Testis (tissue), 2 donors: ENCODE results near the gene XAB2.

Source experiments
- CTCF ChIP-seq, 3 experiments: fragments of 450-650 bp in 2 of 3; fragments of 200-600 bp in 1 of 3; sonication (generic) in 1 of 3; IDR thresholded peaks; one replicate each; pipeline ENCODE4 v1.5.1; 2016 to 2019; ENCODE audit warnings: antibody characterized with exemption in 3 of 3, mild to moderate bottlenecking in 2 of 3, moderate library complexity in 1 of 3
- POLR2A ChIP-seq: fragments of 450-650 bp; IDR thresholded peaks from one replicate; pipeline ENCODE4 v1.6.1; 2017; ENCODE audit warnings: antibody characterized with exemption, mild to moderate bottlenecking, moderate library complexity

- no peak for TF ChIP-seq CTCF (IDR thresholded peaks at IDR 0.05)
- no peak for TF ChIP-seq POLR2A
These were observed 25.4 kb downstream of the XAB2 start for GRCh38 chr19:7603919-7604318.
